ENCODE measurements around the gene COL19A1.

Gene COL19A1

DNA sequence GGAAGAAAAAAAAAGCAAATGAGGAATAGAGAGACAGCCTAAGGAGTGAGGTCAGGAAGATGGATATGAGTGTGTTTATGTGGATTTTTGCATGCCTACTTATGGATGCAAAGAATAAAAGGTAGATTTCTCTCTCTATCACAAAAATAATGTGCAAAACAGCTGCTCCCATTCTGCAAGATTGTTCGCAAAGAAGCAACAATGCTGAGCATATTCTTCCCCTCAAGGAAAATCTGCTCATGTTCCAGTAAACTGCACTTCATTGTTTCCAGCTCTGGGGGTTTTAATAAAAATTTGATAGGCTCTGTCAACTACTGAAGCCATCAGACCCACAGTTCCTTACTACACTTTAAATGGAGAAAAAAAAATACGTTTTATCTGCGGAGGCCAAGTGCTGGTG, 259.2 kb downstream of the COL19A1 start:
- no peak for DNase-seq (ENCODE audit: low spot score)

DNA sequence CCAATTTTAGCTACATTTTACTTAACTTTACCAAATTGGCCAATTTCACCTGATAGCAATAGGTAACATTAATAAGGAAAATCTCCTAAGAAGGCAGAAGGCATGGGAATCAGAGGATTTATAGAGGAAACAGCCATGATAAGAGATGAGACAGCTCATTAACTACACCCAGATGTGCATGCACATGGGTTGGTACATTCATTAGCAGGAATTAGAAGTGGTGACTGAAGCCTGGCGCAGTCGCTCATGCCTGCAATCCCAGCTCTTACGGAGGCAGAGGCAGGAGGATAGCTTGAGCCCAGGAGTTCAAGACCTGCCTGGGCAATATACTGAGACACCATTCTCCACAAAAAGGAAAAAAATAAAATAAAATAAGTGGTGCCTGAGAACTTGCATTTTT, 263.0 kb downstream of the COL19A1 start:
- no peak for DNase-seq (ENCODE audit: low spot score)

DNA sequence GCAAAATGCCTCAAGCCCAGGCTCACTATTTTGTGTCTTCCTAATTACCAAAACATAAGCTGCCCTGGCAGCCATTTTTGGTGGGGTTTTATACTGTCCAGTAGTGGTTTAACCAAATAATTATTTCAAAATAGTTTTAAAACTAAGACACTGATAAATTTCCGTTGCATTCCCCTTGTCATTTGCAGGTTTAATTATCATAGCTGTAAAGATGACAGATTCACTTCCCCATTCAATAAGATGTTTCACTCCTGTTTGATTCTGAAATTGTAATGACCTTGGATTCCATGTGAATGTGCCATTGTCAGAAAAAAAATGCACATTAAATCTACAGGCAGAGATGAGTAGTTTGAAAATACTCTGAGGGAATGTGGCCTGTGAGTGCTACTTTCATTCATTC, 264.5 kb downstream of the COL19A1 start:
- DNase-seq (ENCODE audit: low spot score), result no peak

DNA sequence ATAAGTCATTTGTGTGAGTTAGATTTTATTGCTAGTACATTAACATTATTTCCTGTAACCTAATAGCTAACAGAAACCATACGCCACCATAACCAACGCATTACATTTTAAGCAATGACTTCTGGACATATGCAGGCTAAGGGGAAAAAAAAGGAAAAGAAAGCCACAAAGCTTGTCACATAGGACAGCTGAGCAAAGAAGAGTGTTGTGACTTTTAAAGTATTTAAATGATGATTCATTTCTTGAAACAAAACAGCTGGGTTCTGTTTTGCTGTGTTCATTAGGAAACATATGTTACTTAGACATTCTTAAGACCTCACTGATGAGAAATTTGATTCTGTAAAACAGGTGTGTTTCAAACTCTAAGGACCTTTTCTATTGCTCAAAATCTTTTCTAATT, 265.2 kb downstream of the COL19A1 start:
- no peak for DNase-seq (ENCODE audit: low spot score)

DNA sequence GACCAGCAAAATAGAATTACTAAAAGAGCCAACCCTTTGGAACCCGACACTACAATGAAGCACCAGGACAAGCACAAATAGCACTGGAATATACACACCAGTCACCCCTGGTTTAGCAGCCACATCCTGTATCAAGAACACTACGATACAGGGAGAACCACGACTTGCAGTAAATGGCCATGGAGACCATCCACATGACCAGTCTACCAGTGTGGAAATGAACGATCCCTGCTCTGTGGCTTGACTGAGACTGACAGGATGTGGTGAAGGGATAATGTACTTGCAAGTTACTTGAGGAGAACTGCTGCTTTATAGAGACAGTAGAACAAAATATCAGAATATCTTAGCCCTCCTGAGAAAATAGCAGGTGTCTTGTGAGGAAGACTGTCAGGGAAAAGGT, 266.9 kb downstream of the COL19A1 start:
- DNase-seq (ENCODE audit: low spot score), result no peak

DNA sequence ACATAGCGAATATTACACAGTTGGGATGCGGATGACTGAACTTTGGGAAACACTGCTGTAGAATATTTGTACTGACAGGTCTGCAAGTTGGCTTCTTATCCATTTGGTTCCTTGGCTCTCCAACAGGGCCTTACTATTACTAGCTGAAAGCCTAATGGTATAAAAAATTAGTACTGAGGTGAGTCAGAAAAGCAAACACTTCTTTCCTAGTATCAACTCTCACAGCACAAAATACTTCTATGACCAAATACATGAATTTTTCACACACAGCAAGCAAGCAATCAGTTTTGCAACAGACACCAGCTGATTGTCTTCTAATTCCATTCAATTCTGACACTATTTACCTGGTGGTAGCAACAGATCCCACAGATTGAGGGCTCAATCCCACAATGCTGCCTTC, 268.2 kb downstream of the COL19A1 start:
- no peak for DNase-seq (ENCODE audit: low spot score)

DNA sequence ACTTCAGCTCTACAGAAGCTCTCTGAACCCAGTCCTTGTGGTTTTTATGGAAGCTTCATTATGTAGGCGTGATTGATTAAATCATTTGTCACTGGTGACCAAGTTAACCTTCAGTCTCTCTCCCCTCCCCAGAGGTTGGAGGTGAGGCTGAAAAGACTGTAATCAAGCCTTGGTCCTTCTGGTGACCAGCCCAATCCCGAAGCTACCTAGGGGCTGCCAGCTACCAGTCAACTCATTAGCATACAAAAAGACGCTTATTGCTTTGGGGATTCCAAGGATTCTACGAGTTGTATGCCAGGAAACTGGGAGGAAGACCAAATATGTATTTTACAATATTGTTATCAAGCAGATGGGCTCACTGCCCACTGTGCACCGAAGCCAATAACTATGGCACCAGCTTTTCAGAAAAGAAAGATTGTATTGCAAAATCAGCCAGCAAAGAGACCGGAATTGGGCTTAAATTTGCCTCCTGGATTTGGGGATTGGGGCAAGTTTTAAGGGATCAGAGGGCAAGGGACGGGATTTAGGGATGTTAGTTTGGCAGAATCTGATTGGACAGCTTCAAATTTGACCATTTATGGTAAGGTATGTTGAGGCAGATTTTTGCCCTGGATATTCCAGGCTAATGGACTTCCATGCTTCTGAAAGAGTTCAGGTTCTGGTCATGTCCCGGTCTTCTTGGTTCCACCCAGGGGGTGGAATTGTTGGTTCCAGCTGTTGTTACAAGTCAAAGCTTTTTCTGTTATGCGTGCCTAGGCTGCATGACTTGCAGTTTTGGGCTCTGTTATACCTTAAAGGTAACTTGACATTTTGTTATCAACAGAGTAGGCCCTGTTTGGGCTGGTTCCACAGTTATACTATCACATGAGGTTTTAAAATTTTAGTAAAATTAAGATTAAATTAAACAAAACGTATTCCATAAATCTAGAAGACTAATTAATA, 269.1 kb downstream of the COL19A1 start:
- no peak for DNase-seq (ENCODE audit: low spot score)

DNA sequence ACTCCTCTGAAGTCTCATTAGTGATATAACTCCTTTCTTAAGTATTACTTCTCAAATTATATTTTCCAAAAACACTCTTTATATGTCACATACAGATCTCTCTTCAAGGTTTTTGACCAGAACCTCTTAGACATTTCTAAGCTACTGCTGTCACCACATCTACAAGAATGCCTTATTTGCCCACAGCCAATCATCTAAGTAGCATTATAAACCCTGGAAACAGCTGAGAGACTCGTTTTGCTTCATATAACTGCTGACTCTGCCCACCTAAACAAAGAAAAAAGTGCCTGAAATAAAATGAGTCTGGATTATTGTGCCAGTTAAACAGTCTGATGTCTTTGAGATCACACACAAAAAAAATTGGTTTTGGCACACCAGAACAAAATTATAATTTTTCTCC, 270.6 kb downstream of the COL19A1 start:
- DNase-seq (ENCODE audit: low spot score), result no peak

DNA sequence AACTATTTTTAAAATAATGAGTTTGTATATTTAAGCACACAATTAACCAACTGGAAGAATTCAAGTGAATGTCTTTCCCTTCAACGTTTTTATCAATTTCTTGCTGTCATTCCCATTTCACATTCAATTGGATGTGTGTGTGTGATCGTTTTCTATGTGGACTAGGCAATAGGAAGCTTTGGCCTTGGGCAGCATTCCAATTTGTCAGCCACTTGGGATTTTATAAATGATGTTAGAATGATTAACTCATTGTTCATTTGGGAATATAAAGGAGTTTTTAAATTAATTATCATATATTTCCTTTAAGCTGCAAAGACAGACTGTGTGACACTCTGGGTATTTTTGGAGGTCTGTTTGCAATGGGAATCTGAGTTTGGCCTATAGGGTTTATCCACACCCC, 274.1 kb downstream of the COL19A1 start:
- DNase-seq (ENCODE audit: low spot score), result no peak

DNA sequence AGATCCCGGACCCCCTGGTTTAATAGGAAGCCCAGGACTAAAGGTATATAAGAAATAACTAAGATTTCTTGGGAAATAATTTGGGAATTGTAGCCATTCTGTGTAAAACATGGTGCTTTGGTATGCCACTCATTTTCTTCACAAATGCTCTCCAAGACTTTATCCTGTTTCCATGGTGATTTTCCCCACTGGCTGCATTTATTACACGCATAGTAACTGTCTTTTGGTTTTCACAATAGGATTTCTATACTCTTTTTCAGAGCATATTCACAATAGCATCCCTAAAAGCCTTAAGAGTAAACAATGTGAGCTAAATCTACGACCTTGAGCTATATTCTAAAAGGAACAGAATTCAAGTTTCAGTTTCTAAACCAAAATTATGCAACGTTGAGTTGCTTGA, 275.7 kb downstream of the COL19A1 start:
- no peak for DNase-seq (ENCODE audit: low spot score)

DNA sequence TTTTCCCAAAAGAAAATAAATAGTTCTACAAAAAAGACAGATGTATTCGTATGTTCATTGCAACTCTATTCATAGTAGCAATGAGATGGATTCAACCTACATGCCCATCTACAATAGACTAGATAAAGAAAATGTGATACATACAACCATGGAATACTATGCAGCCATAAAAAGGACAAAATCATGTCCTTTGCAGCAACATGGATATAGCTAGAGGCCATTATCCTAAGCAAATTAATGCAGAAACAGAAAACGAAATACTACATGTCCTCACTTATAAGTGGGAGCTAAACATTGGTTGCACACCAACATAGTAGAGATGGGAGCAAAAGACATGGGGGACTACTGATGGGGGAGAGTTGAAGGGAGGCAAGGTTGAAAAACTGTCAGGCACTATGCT, 278.8 kb downstream of the COL19A1 start:
- DNase-seq (ENCODE audit: low spot score), result no peak

DNA sequence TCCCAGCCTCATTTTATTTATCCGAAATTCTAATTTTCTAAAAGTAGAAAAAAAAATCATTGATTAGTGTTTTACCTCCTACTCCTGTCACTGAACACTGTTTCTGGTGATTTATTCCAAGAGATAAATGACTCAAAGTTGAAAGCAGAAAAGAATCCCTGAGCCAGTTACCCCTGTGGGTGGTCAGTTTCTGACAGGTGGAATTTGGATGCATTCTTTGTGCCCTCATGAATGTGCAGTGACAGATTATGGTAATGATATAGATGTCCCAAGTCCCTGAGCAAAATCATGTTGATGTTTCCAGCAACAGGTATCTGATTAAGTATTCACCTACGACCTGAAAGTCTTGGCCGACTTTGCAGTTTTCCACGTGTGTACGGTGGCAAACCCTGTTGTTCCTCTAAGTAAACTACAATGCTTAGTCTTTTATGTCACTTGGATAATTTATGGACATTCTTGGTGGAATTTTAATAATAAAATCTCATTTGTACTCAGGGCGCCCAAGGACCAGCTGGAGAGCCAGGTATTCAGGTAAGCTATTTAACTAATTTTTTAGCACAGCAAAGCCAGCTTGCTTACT, 282.9 kb downstream of the COL19A1 start:
- no peak for DNase-seq (ENCODE audit: low spot score)

DNA sequence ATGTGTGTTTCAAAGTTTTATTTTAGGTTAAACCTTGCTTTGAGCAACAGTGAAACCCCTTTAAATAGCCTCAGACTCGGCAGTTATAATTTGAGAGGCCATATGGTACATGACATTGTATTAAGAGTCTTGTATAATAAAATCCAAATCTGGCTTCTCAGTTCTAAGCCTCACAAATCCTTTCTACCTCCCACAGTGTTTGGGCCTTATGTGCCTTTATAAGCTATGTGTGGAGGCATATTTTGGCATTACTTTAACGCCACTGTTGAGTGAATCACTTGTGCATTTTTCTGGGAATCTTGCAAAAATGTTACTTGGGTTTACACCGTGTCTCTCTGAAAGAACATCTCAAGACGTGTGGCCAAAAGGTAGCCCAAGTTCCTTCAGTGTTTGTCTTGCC, 284.2 kb downstream of the COL19A1 start:
- DNase-seq (ENCODE audit: low spot score), result peak; percentile 30

DNA sequence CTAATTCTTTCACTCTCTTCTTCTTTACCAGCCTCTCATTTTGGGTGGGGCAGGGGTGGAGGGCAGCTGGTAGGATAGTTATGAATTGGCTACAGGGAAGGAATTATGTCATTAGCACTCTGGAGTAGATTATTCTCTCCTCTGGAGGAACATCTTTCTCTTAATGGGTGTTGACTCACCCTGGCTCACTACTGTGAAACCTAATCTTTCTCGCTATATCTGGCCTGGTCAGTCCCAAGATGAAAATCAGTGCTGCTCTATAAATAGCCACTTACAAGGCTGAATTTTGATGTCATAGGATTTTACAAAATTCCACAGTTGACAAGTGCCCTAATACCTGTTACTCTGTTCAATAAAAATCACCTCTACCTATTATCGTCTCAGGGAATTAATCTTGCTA, 285.3 kb downstream of the COL19A1 start:
- DNase-seq (ENCODE audit: low spot score), result no peak

DNA sequence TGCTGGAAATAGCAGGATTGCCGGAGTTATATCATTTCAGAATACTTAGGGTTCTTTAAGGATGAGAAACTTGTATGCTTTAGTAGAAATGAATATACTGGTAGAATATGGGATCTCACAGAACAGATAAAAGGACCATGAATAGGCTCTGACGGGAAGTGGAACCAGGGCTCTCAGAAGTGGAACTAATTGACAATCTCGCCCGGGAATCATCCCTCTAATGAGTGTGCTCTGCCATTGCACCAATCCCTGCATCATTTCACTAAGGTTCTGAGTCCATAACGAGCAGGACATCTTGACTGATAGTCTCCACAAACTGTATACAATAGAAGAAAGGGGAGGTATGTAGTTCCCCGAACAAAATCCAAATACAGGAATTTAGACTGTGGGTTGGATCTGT, 286.4 kb downstream of the COL19A1 start:
- no peak for DNase-seq (ENCODE audit: low spot score)

DNA sequence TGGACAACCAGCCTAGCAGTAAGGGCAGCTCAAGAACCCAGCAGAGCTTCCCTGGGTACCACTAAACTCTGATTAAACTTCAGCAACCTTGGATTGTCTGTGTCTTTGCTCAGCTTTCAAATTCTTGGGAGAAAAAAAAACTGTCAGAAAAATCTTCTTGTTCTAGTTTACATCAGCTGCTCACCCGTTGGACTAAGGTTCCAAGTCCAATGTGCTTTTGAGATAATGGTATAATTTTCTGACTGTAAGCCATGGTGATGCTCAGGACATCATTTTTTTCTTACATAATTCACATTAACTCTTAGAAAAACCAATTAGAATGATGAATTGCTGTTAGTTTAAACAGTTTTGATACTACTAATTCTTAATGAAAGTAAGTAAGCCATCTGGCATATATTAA, 290.7 kb downstream of the COL19A1 start:
- DNase-seq (ENCODE audit: low spot score), result no peak

DNA sequence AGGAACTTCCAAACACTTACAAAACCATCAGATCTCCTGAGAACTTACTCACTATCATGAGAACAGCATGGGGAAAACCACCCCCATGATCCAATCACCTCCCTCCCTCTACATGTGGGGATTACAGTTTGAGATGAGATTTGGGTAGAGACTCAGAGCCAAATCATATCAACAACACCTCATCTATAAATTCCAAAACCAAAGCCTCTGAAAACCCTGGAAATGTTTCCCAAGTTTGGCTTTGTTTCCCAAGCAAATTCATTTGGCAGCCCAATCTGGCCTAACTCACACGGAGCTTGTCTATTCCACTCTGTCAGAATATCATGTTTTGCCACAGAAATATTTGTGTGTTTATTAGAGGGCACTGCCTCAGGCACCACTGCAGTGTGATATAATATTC, 293.9 kb downstream of the COL19A1 start:
- no peak for DNase-seq (ENCODE audit: low spot score)

DNA sequence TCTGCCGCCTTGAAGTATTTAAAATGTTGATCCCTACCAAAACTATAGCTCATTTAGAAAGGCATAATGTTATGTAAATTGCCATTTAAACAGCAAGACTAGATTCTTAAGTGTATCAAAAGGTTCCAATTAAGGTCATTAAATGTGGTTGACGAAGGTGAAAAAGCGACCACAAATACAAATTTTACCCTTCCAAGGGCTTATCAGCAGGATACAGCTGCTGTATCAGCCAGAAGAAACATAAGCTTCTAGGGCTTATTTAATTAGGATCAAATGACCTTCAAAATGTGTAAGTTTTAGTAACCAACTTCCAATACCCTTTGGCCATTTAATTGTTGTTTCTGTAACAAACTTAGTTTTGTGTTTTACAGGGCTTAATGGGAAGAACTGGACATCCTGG, 296.6 kb downstream of the COL19A1 start:
- no peak for DNase-seq (ENCODE audit: low spot score)

DNA sequence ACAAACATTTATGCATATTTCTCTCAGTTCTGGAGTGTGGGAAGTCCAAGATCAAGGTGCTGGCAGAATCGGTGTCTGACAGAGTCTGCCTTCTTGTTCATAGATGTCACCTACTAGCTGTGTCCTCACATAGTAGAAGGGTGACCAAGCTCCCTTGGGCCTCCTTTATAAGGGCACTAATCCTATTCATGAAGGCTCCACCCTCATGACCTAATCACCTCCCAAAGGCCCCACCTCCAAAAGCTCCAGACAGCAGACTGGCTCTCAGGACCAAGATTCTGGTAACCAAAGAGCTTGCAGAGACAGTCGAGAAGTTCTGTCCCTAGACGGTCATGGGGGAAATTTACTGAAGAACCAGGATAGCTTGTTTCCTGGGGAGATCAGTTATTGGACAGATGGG, 297.4 kb downstream of the COL19A1 start:
- DNase-seq (ENCODE audit: low spot score), result no peak

DNA sequence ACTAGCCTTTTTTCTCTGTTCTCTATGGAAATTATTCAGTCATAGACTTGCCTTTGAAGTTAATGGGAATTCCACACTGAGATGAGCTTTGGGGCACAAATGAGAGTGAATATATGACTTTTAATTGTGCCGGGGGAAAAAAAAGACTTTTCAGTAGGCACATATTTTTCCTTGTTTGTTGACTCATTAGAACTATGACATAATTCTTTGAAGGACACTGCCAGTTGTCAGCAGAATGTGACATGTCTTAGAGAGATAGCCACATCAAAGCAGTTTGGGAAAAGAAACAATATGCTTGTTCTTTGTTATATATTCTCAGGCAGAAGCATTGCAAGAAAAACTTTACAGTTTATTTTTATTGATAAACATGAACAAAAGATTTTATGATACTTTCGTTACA, 298.2 kb downstream of the COL19A1 start:
- DNase-seq (ENCODE audit: low spot score), result no peak

DNA sequence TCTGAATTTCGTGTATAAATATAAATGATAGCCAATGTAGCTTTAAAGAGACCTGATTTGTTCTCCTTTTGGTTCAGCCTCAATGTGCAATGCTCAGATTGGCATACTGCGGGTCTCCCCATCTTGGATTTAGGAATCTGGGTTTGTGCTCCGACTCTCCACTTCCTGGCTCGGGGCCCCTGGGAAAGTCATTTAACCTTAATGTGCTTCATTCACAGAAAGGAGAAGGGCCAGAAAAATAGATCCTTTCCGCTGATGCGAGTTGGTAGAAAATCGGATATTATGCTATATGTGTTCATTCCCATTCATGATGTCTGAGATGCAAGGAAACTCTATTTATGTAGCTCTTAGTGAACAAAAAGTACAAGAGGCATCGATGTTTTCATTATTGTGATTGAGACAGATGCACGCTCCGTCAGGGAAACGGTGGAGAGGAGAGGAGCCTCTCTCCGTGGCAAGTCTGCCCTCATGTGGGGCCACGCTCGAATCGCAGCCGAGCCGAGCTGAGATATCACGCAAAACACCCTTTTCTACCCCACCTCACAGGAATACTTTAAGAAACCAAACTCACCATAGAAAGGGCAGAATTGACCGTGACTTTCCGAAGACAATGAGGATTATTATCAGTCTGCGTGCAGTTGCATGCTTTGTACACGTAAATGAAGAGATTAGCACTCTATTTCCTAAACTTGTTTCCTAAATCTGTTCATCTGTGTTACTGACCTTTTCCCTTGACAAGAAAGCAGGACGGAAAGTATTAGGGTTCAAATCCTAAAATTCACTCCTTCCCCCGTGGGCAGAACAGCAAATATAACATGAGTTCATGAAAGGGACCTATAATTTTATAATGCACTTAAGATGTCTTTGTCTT, 300.0 kb downstream of the COL19A1 start:
- peak; percentile 67 for DNase-seq (ENCODE audit: low spot score)

DNA sequence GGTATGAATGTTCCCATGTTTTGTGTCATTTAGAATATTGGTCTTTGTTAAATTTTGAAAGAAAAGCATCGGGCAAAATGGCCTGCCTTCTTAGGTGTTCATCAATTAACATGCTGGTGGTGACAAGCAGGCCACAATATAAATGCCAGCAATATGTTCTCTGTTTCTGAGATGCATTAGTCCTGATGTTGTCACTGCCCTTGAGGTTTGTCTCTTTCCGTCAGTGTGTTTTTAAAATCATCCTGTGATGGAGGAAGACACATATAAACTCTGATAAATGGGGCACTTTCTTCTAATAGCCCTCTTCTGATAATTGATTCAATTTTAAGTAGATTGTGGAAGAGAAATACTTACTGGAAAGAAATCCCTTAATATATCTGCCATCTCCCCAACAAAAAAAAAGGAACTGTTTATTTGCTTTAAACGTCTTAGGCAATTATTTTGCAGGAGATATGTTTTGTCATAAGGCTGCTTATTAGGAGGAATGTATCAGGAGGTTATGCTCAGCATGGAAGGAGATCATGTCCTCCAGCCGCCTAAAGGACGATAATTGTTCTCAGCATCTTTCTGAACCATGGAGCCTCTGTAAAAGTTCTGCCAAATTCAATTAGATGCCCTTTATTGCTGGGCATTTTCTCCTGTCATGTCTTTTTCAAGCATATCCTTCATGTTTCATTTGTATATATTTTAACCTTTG, 302.5 kb downstream of the COL19A1 start:
- DNase-seq (ENCODE audit: low spot score), result no peak

Measured in cerebellar cortex (tissue), 1 donor.